ENCODE measurements around the gene FBLN1. TPM values are rescaled to one million over a fixed set of nuclear protein-coding genes. Genes with fewer than 3 reads are reported as not detected.

Gene FBLN1
- total and polyA plus RNA-seq, 2 donors (not counting 1 experiment from before 2014, with no cell fraction given) = not detected

DNA sequence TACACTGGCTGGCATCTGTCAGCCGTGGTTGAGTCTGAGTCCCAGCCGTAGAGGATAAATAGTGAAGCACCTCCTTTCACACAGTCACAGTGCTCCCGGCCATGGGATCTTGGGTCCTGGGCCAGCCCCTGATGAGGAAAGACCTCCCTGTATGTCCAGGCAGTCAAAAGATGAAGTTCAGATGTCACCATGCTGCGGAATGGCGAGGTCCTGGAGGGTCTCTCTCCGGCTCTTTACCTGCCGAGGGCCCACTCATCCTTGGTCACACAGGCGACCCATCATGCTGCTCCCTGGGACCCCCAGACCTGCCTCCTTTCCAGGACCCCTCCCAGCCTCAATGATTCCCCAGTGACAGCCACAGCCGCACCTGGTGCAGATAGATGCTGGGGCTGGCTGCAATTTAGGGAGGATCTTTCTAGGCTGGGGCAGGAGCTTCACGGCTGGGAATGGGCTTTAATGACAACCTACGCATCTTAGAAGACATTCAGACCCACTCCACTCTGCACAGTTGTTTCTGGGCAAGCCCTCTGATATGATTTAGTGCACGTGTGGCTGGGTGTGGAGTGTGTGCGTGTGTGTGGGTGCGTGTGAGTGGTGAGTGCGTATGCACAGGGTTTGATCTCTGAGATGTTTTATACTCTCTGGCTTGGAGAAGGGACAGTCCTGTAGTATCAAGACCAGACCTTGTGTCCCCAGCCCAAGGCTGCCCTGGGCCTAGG is 79.7 kb downstream of the FBLN1 start:
- Histone ChIP-seq H3K27ac (ENCODE audit: low read length in 2 of 2) (no peak overlapping the region), H4K20me1 (ENCODE audit: control insufficient read depth, insufficient read depth, low read length, poor library complexity, severe bottlenecking) (no peaks in the 10 kb centered on the region), H3K9me3 (ENCODE audit: control extremely low read depth in 1 of 3, control insufficient read depth in 2 of 3, insufficient read depth in 1 of 3, low read length in 2 of 3) (peaks cover 0 to 39% (median 18%) of the 10 kb centered on the region in 3 donors), H3K27me3 (replicated peaks in 1 of 4; ENCODE audit: control extremely low read depth in 1 of 4, control insufficient read depth in 3 of 4, insufficient read depth in 4 of 4, low read length in 3 of 4) (peaks cover 0 to 9% (median 4%) of the 10 kb centered on the region in 4 experiments), H3K36me3 (replicated peaks in 1 of 2; ENCODE audit: control extremely low read depth in 1 of 2, control insufficient read depth in 1 of 2, extremely low read depth in 1 of 2, insufficient read depth in 2 of 2, low read length in 1 of 2) (no peaks in the 10 kb centered on the region), H3K4me3 (ENCODE audit: control extremely low read depth in 1 of 5, extremely low read depth in 1 of 5, insufficient read depth in 1 of 5, low read depth in 2 of 5, low read length in 4 of 5) (no peak overlapping the region), H3K4me1 (ENCODE audit: control insufficient read depth in 2 of 2, insufficient read depth in 2 of 2, low read length in 2 of 2) (peaks cover 16 to 17% of the 10 kb centered on the region in 2 donors), H3K9ac (ENCODE audit: low read length) (no peak overlapping the region), H2AFZ (ENCODE audit: insufficient read depth, low read depth, low read length, poor library complexity, severe bottlenecking) (no peak overlapping the region), H3K4me2 (replicated peaks; ENCODE audit: low read depth, low read length, poor library complexity, severe bottlenecking) (no peak overlapping the region), H3K79me2 (ENCODE audit: control insufficient read depth, insufficient read depth, low read length) (no peaks in the 10 kb centered on the region)
- no peak overlapping the region for H3K4me3 Mint-ChIP-seq
- peaks cover 9% of the 10 kb centered on the region for H3K27me3 Mint-ChIP-seq
- ChIA-PET CTCF (no interaction called here), POLR2A (no interaction called here)
- H3K27ac Mint-ChIP-seq = no peak overlapping the region
- ATAC-seq (ENCODE audit: low read depth) (no peak), DNase-seq (no peak)
- peaks cover 3% of the 10 kb centered on the region for H3K9me3 Mint-ChIP-seq (ENCODE audit: insufficient read depth)
- TF ChIP-seq, protein P1, sequence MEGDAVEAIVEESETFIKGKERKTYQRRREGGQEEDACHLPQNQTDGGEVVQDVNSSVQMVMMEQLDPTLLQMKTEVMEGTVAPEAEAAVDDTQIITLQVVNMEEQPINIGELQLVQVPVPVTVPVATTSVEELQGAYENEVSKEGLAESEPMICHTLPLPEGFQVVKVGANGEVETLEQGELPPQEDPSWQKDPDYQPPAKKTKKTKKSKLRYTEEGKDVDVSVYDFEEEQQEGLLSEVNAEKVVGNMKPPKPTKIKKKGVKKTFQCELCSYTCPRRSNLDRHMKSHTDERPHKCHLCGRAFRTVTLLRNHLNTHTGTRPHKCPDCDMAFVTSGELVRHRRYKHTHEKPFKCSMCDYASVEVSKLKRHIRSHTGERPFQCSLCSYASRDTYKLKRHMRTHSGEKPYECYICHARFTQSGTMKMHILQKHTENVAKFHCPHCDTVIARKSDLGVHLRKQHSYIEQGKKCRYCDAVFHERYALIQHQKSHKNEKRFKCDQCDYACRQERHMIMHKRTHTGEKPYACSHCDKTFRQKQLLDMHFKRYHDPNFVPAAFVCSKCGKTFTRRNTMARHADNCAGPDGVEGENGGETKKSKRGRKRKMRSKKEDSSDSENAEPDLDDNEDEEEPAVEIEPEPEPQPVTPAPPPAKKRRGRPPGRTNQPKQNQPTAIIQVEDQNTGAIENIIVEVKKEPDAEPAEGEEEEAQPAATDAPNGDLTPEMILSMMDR (IDR thresholded peaks at IDR 0.05) = no peak
- TF ChIP-seq EZH2 (IDR thresholded peaks at IDR 0.05; ENCODE audit: borderline replicate concordance, insufficient read depth, low read depth, low read length, poor library complexity, severe bottlenecking) = no peak
- peaks cover 11% of the 10 kb centered on the region for H3K4me1 Mint-ChIP-seq
- WGBS (ENCODE audit: insufficient coverage) = 88% methylated on average over 9 of the region's 15 CpGs
- intact Hi-C loops (cut with micrococcal nuclease) = no loop called here

DNA sequence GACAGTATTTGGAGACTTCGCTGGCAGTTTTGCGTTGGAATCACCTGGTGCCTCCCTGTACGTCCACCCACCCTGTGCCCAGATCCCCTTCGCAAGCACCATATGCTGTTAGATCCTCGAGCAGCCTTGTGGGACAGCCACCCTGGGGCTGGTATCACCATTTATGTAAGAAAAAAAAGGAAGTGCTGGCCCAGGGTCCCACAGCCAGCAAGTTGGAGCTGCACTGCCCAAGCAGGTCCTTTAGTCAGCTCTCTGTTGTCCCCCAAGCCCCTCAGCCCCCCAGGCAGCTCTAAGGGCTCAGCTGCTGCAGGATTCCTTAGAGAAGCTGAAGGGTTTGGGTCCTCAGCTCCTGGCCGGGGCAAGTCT is 80.3 kb downstream of the FBLN1 start:
- H3K79me2 ChIP-seq (ENCODE audit: control insufficient read depth, insufficient read depth, low read length) = no peaks in the 10 kb centered on the region
- peaks cover 9% of the 10 kb centered on the region for H3K27me3 Mint-ChIP-seq
- intact Hi-C loops (cut with micrococcal nuclease) = no loop called here
- H3K27me3 ChIP-seq (replicated peaks in 1 of 4; ENCODE audit: control extremely low read depth in 1 of 4, control insufficient read depth in 3 of 4, insufficient read depth in 4 of 4, low read length in 3 of 4) = peaks cover 0 to 5% (median 1%) of the 10 kb centered on the region in 4 experiments
- H3K4me3 Mint-ChIP-seq = no peak overlapping the region
- H3K36me3 ChIP-seq (replicated peaks in 1 of 2; ENCODE audit: control extremely low read depth in 1 of 2, control insufficient read depth in 1 of 2, extremely low read depth in 1 of 2, insufficient read depth in 2 of 2, low read length in 1 of 2) = no peaks in the 10 kb centered on the region
- no peak overlapping the region for H3K27ac Mint-ChIP-seq
- 73% methylated on average over 6 of the region's 6 CpGs for WGBS (ENCODE audit: insufficient coverage)
- DNase-seq (no peak), ATAC-seq (ENCODE audit: low read depth) (no peak)
- peaks cover 14 to 15% of the 10 kb centered on the region in 2 donors for H3K4me1 ChIP-seq (ENCODE audit: control insufficient read depth in 2 of 2, insufficient read depth in 2 of 2, low read length in 2 of 2)
- ChIA-PET POLR2A (no interaction called here), CTCF (no interaction called here)
- TF ChIP-seq, protein P1 (IDR thresholded peaks at IDR 0.05) = no peak
- no peak for TF ChIP-seq EZH2 (IDR thresholded peaks at IDR 0.05; ENCODE audit: borderline replicate concordance, insufficient read depth, low read depth, low read length, poor library complexity, severe bottlenecking)
- H3K4me3 ChIP-seq (ENCODE audit: control extremely low read depth in 1 of 5, extremely low read depth in 1 of 5, insufficient read depth in 1 of 5, low read depth in 2 of 5, low read length in 4 of 5) = no peak overlapping the region
- H4K20me1 ChIP-seq (ENCODE audit: control insufficient read depth, insufficient read depth, low read length, poor library complexity, severe bottlenecking) = no peaks in the 10 kb centered on the region
- H3K9me3 ChIP-seq (ENCODE audit: control extremely low read depth in 1 of 3, control insufficient read depth in 2 of 3, insufficient read depth in 1 of 3, low read length in 2 of 3) = peaks cover 0 to 39% (median 18%) of the 10 kb centered on the region in 3 donors
- peaks cover 11% of the 10 kb centered on the region for H3K4me1 Mint-ChIP-seq
- no peak overlapping the region for H2AFZ ChIP-seq (ENCODE audit: insufficient read depth, low read depth, low read length, poor library complexity, severe bottlenecking)
- no peak overlapping the region for H3K9ac ChIP-seq (ENCODE audit: low read length)
- H3K4me2 ChIP-seq (replicated peaks; ENCODE audit: low read depth, low read length, poor library complexity, severe bottlenecking) = no peak overlapping the region
- H3K9me3 Mint-ChIP-seq (ENCODE audit: insufficient read depth) = peaks cover 3% of the 10 kb centered on the region
- peak overlapping the region in 1 of 2 donors; percentile 74 for H3K27ac ChIP-seq (ENCODE audit: low read length in 2 of 2)

All from B cell (primary cell).